ENCODE measurements around the gene RMI2.
A peak's percentile ranks its signal among the peaks of the same experiment; 100 is the strongest.

RMI2 gene

DNA sequence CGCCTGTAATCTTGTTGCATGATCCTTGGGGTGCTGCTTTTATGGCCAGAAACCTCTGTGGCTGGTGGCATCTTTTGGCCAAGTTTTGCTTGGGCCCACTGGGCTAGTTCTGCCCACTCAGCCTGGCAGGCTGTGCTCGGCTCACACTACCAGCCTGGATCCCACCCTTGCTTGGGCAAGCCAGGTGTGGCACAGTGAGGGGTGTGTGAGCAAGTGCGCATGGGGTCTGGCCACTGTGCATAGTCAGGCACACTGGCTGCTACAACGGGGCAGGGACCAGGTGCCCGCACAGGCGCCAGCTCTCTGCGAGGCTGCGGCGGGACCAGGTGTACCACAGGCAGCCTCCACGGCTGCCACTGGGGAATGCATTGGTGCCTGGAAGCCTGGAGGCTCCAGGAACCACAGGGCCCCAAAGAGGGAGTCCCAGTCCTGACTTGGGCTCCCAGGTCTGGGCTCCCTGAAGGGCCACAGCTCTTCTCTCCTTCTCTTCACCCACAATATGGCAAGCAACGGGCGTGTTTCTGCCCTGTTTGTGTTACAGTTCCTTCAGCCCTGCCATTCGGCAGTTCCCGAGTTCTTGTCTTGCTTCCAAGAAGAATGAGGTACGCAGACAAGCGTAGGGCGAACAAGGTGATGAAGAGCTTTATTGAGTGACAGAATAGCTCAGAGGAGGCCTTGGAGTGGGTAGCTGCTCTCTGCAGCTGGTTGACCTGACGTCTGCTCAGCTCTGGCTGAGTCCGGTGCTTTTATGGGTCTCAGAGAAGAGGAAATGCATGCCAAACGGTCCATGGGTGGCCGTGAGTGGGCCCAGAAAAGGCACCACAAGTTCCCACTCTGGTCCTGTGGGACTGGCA, 37.4 kb upstream of the RMI2 start (continued):
- TF ChIP-seq YY1 (tag by site-specific recombination; IDR thresholded peaks at IDR 0.05), result no peak
- TF ChIP-seq KLF9 (tag by site-specific recombination; IDR thresholded peaks at IDR 0.05; ENCODE audit: low read depth), result no peak

GRCh38 chr16:11308493-11309283, 36.6 kb upstream of the RMI2 start:
- Histone ChIP-seq H3K4me1 (ENCODE audit: control insufficient read depth, insufficient read depth, low read length) (no peaks in the 10 kb centered on the region), H3K27ac (ENCODE audit: extremely low read depth, low read depth, low read length) (no peak overlapping the region), H3K9me3 (ENCODE audit: control insufficient read depth, insufficient read depth, low read depth, low read length) (no peaks in the 10 kb centered on the region), H3K36me3 (ENCODE audit: control insufficient read depth in 2 of 2, insufficient read depth in 1 of 2, low read length in 2 of 2) (no peaks in the 10 kb centered on the region), H3K4me3 (ENCODE audit: low read depth, low read length) (no peak overlapping the region)
- ChIA-PET POLR2A (no interaction called here), CTCF (interaction anchor here (0.6 to 0.7 kb wide), 2 partner anchors 263 to 434 kb away, joined by 3 read pairs; partner anchors contain the start of gene TXNDC11)
- TF ChIP-seq, protein P1, sequence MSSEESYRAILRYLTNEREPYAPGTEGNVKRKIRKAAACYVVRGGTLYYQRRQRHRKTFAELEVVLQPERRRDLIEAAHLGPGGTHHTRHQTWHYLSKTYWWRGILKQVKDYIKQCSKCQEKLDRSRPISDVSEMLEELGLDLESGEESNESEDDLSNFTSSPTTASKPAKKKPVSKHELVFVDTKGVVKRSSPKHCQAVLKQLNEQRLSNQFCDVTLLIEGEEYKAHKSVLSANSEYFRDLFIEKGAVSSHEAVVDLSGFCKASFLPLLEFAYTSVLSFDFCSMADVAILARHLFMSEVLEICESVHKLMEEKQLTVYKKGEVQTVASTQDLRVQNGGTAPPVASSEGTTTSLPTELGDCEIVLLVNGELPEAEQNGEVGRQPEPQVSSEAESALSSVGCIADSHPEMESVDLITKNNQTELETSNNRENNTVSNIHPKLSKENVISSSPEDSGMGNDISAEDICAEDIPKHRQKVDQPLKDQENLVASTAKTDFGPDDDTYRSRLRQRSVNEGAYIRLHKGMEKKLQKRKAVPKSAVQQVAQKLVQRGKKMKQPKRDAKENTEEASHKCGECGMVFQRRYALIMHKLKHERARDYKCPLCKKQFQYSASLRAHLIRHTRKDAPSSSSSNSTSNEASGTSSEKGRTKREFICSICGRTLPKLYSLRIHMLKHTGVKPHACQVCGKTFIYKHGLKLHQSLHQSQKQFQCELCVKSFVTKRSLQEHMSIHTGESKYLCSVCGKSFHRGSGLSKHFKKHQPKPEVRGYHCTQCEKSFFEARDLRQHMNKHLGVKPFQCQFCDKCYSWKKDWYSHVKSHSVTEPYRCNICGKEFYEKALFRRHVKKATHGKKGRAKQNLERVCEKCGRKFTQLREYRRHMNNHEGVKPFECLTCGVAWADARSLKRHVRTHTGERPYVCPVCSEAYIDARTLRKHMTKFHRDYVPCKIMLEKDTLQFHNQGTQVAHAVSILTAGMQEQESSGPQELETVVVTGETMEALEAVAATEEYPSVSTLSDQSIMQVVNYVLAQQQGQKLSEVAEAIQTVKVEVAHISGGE (tag by site-specific recombination; conservative IDR thresholded peaks at IDR 0.05; ENCODE audit: low read depth), result no peak
- TF ChIP-seq ZNF629 (tag by site-specific recombination; IDR thresholded peaks at IDR 0.05), result no peak
- peak; percentile 83 for TF ChIP-seq ZIC2 (tag by site-specific recombination; IDR thresholded peaks at IDR 0.05)
- TF ChIP-seq ZNF324 (tag by site-specific recombination; IDR thresholded peaks at IDR 0.05), result no peak
- TF ChIP-seq KLF9 (tag by site-specific recombination; IDR thresholded peaks at IDR 0.05; ENCODE audit: low read depth), result peak; percentile 26; the same call in 1 of the 2 replicates

- no peaks in the 10 kb centered on the region for H3K4me1 ChIP-seq (ENCODE audit: control insufficient read depth, insufficient read depth, low read length)
- POLR2A ChIA-PET, result no interaction called here
- CTCF ChIA-PET, result interaction anchor here (0.8 kb wide), 1 partner anchor 18 kb away, joined by 3 read pairs; no protein-coding TSS in a partner anchor
- no peak overlapping the region for H3K27ac ChIP-seq (ENCODE audit: extremely low read depth, low read depth, low read length)
- no peak overlapping the region for H3K4me3 ChIP-seq (ENCODE audit: low read depth, low read length)
- TF ChIP-seq ZNF146 (tag by site-specific recombination; IDR thresholded peaks at IDR 0.05) (peak; percentile 86), ZIC2 (tag by site-specific recombination; IDR thresholded peaks at IDR 0.05) (no peak)
- no peaks in the 10 kb centered on the region for H3K9me3 ChIP-seq (ENCODE audit: control insufficient read depth, insufficient read depth, low read depth, low read length)
- H3K36me3 ChIP-seq (ENCODE audit: control insufficient read depth in 2 of 2, insufficient read depth in 1 of 2, low read length in 2 of 2), result no peaks in the 10 kb centered on the region
Measured at GRCh38 chr16:11309895-11310633, 35.2 kb upstream of the RMI2 start.

DNA sequence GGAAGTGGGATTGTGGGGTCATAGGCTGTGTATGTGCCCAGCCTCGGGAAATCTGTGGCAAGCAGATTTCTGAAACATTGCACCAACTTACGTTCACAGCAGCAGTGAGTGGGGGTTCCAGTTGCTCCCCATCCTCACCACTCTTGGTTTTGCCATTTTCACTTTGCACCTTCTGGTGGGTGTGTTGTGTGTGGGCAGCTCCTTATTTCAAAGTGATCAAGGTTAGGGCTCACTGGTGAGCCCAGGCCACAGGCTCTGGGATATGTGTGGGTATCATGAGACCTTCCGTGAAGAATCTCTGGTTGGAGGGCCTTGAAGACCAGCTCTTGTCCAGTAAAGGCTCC, 34.7 kb upstream of the RMI2 start:
- no peaks in the 10 kb centered on the region for H3K9me3 ChIP-seq (ENCODE audit: control insufficient read depth, insufficient read depth, low read depth, low read length)
- no peak overlapping the region for H3K27ac ChIP-seq (ENCODE audit: extremely low read depth, low read depth, low read length)
- no peak overlapping the region for H3K4me3 ChIP-seq (ENCODE audit: low read depth, low read length)
- H3K4me1 ChIP-seq (ENCODE audit: control insufficient read depth, insufficient read depth, low read length), result no peaks in the 10 kb centered on the region
- CTCF ChIA-PET, result interaction anchor here (0.8 kb wide), 1 partner anchor 19 kb away, joined by 3 read pairs; no protein-coding TSS in a partner anchor
- no peaks in the 10 kb centered on the region for H3K36me3 ChIP-seq (ENCODE audit: control insufficient read depth in 2 of 2, insufficient read depth in 1 of 2, low read length in 2 of 2)
- TF ChIP-seq ZFHX2 (tag by site-specific recombination; conservative IDR thresholded peaks at IDR 0.05), result 0 out of 2 replicates have a peak, but pooled peaks have one; percentile 10
- TF ChIP-seq ZNF670 (tag by site-specific recombination; IDR thresholded peaks at IDR 0.05; ENCODE audit: low read depth), result no peak
- POLR2A ChIA-PET, result no interaction called here
